Testis (tissue), 2 donors: ENCODE results near the gene CKAP2L.

Experiments used
- POLR2A ChIP-seq: fragments of 450-650 bp; IDR thresholded peaks from one replicate; pipeline ENCODE4 v1.6.1; 2017; ENCODE audit warnings: antibody characterized with exemption, mild to moderate bottlenecking, moderate library complexity
- TF ChIP-seq, protein P1 (sequence below), 3 experiments: fragments of 450-650 bp in 2 of 3; fragments of 200-600 bp in 1 of 3; sonication (generic) in 1 of 3; IDR thresholded peaks; one replicate each; pipeline ENCODE4 v1.5.1; 2016 to 2019; ENCODE audit warnings: antibody characterized with exemption in 3 of 3, mild to moderate bottlenecking in 2 of 3, moderate library complexity in 1 of 3

DNA sequence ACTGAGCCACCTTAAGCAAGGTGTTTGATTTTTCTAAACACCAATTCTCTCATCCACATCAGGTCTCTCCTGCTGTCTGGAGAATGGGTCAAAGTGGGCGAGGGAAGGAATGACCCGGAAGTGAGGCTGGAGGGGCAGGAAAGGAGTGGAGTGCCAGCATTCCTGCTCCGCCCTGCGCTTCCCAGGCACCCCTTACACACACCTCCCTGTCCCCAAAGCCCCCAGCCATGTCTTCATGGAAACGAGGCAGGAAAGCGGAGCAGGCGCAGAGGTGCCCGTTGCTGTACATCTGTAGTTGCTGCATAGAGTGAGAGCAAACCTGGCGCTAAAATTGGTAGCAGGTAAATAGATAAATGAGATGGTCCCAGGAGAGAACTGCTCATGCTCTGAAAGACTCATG, 70.8 kb downstream of the CKAP2L start:
- TF ChIP-seq, protein P1, sequence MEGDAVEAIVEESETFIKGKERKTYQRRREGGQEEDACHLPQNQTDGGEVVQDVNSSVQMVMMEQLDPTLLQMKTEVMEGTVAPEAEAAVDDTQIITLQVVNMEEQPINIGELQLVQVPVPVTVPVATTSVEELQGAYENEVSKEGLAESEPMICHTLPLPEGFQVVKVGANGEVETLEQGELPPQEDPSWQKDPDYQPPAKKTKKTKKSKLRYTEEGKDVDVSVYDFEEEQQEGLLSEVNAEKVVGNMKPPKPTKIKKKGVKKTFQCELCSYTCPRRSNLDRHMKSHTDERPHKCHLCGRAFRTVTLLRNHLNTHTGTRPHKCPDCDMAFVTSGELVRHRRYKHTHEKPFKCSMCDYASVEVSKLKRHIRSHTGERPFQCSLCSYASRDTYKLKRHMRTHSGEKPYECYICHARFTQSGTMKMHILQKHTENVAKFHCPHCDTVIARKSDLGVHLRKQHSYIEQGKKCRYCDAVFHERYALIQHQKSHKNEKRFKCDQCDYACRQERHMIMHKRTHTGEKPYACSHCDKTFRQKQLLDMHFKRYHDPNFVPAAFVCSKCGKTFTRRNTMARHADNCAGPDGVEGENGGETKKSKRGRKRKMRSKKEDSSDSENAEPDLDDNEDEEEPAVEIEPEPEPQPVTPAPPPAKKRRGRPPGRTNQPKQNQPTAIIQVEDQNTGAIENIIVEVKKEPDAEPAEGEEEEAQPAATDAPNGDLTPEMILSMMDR (IDR thresholded peaks at IDR 0.05), result no peak
- no peak for TF ChIP-seq POLR2A
